Body of pancreas (tissue), 4 donors: ENCODE measurements around the gene THAP7.

Experiments used
- CTCF ChIP-seq, 7 experiments: fragments of 450-650 bp in 4 of 7; fragments of 200-600 bp in 3 of 7; sonication (generic) in 3 of 7; IDR thresholded peaks; one replicate each; pipeline ENCODE4 v1.5.1; 2016 to 2019; ENCODE audit warnings: antibody characterized with exemption in 7 of 7
- POLR2A ChIP-seq, 3 donors: fragments of 450-650 bp; IDR thresholded peaks; one replicate each; pipeline ENCODE4 v1.6.1; 2016; ENCODE audit warnings: antibody characterized with exemption in 3 of 3, mild to moderate bottlenecking in 2 of 3

GRCh38 chr22:20952544-20953341 lies 49.2 kb downstream of the THAP7 start:
- TF ChIP-seq POLR2A (IDR thresholded peaks at IDR 0.05), result no peak
- TF ChIP-seq CTCF (IDR thresholded peaks at IDR 0.05), result no peak
